DOHH2 (cell line): ENCODE results near the gene SEMA5A.

Experiments
- H3F3A ChIP-seq: fragments of 200-600 bp; sonication (generic), shearing (Covaris generic); 2 replicates; pipeline ENCODE4 v1.6.0; 2016; ENCODE audit warnings: antibody characterized with exemption, mild to moderate bottlenecking; ENCODE audit not compliant: control insufficient read depth, insufficient read depth
- H3K27ac ChIP-seq: fragments of 200-600 bp; sonication (generic); 2 replicates; pipeline ENCODE4 v1.5.1; 2014; ENCODE audit warnings: low read depth, mild to moderate bottlenecking, low read length, moderate library complexity
- H3K27me3 ChIP-seq: fragments of 200-600 bp; sonication (generic); 2 replicates; pipeline ENCODE4 v1.6.1; 2014; ENCODE audit warnings: mild to moderate bottlenecking, low read length, mixed read lengths; ENCODE audit not compliant: control insufficient read depth
- H3K36me3 ChIP-seq: fragments of 200-600 bp; sonication (generic); 2 replicates; pipeline ENCODE4 v1.6.1; 2014; ENCODE audit warnings: mild to moderate bottlenecking, low read length, moderate library complexity, mixed read lengths; ENCODE audit not compliant: control insufficient read depth
- H3K4me1 ChIP-seq: fragments of 200-600 bp; sonication (generic); 2 replicates; pipeline ENCODE4 v1.6.1; 2014; ENCODE audit warnings: mild to moderate bottlenecking, low read length, mixed read lengths; ENCODE audit not compliant: control insufficient read depth
- H3K4me2 ChIP-seq: fragments of 200-600 bp; sonication (generic); 2 replicates; pipeline ENCODE4 v1.6.0; 2014; ENCODE audit warnings: mild to moderate bottlenecking, low read length, moderate library complexity
- H3K4me3 ChIP-seq: fragments of 200-600 bp; sonication (generic); 2 replicates; pipeline ENCODE4 v1.5.1; 2014; ENCODE audit warnings: mild to moderate bottlenecking, low read length, mixed read lengths
- H3K79me2 ChIP-seq: fragments of 200-600 bp; sonication (generic); 2 replicates; pipeline ENCODE4 v1.6.1; 2014; ENCODE audit warnings: mild to moderate bottlenecking, low read length, mixed read lengths; ENCODE audit not compliant: control insufficient read depth
- H3K9me2 ChIP-seq: fragments of 200-600 bp; sonication (generic); replicated peaks from 2 replicates; pipeline ENCODE4 v1.6.1; 2014; ENCODE audit warnings: mild to moderate bottlenecking, low read length, mixed read lengths; ENCODE audit not compliant: control insufficient read depth
- H3K9me3 ChIP-seq: fragments of 200-600 bp; sonication (generic); 2 replicates; pipeline ENCODE4 v1.6.1; 2014; ENCODE audit warnings: antibody characterized with exemption, low read length, mixed read lengths; ENCODE audit not compliant: control insufficient read depth, insufficient read depth
- H4K20me1 ChIP-seq: fragments of 200-600 bp; sonication (generic); 2 replicates; pipeline ENCODE4 v1.6.0; 2014; ENCODE audit warnings: low read depth, mild to moderate bottlenecking, antibody characterized with exemption, low read length, moderate library complexity; ENCODE audit not compliant: control insufficient read depth, insufficient read depth
- CTCF ChIP-seq: fragments of 200-600 bp; sonication (generic); IDR thresholded peaks from one replicate; pipeline ENCODE4 v1.5.1; 2014; ENCODE audit warnings: antibody characterized with exemption, mild to moderate bottlenecking, low read depth, low read length; ENCODE audit not compliant: poor library complexity, severe bottlenecking
- EZH2phosphoT487 ChIP-seq: fragments of 200-600 bp; sonication (generic); IDR thresholded peaks from 2 replicates; pipeline ENCODE4 v1.6.1; 2017; ENCODE audit warnings: borderline replicate concordance, mild to moderate bottlenecking, antibody characterized with exemption, low read length, moderate library complexity, mixed read lengths

The SEMA5A gene

GRCh38 chr5:9477537-9477936 lies 68.3 kb downstream of the SEMA5A start:
- H3K27ac ChIP-seq = no peak overlapping the region
- H3K4me2 ChIP-seq = no peak overlapping the region
- H3K79me2 ChIP-seq = no peaks in the 10 kb centered on the region
- 0 out of 2 replicates have a peak, but pooled peaks cover 4% of the 10 kb centered on the region for H3K9me3 ChIP-seq
- no peak overlapping the region for H3K4me3 ChIP-seq
- TF ChIP-seq CTCF (no peak), EZH2phosphoT487 (no peak)
- no peaks in the 10 kb centered on the region for H4K20me1 ChIP-seq
- H3K9me2 ChIP-seq = no peaks in the 10 kb centered on the region
- H3K4me1 ChIP-seq = no peaks in the 10 kb centered on the region
- no peaks in the 10 kb centered on the region for H3K36me3 ChIP-seq
- H3F3A ChIP-seq = no peaks in the 10 kb centered on the region
- H3K27me3 ChIP-seq = no peaks in the 10 kb centered on the region

GRCh38 chr5:9474219-9475002 lies 71.5 kb downstream of the SEMA5A start:
- H3K9me3 ChIP-seq = no peaks in the 10 kb centered on the region
- no peaks in the 10 kb centered on the region for H3F3A ChIP-seq
- H3K36me3 ChIP-seq = no peaks in the 10 kb centered on the region
- no peaks in the 10 kb centered on the region for H3K79me2 ChIP-seq
- no peak overlapping the region for H3K27ac ChIP-seq
- no peak for TF ChIP-seq CTCF
- no peak for TF ChIP-seq EZH2phosphoT487
- no peak overlapping the region for H3K4me3 ChIP-seq
- no peaks in the 10 kb centered on the region for H4K20me1 ChIP-seq
- H3K9me2 ChIP-seq = no peaks in the 10 kb centered on the region
- no peaks in the 10 kb centered on the region for H3K27me3 ChIP-seq
- no peaks in the 10 kb centered on the region for H3K4me1 ChIP-seq
- no peak overlapping the region for H3K4me2 ChIP-seq

GRCh38 chr5:9473624-9474023 lies 72.3 kb downstream of the SEMA5A start:
- no peaks in the 10 kb centered on the region for H4K20me1 ChIP-seq
- no peak overlapping the region for H3K4me3 ChIP-seq
- H3K79me2 ChIP-seq = no peaks in the 10 kb centered on the region
- no peaks in the 10 kb centered on the region for H3K4me1 ChIP-seq
- no peaks in the 10 kb centered on the region for H3K36me3 ChIP-seq
- no peak overlapping the region for H3K27ac ChIP-seq
- H3K4me2 ChIP-seq = no peak overlapping the region
- no peaks in the 10 kb centered on the region for H3K9me2 ChIP-seq
- TF ChIP-seq EZH2phosphoT487 (no peak), CTCF (no peak)
- no peaks in the 10 kb centered on the region for H3F3A ChIP-seq
- H3K9me3 ChIP-seq = no peaks in the 10 kb centered on the region
- no peaks in the 10 kb centered on the region for H3K27me3 ChIP-seq
